Urinary bladder (tissue), 4 donors: ENCODE data around the gene DAAM1. TPM values are rescaled to one million over a fixed set of nuclear protein-coding genes. Genes with fewer than 3 reads are reported as not detected.

Experiments
- DNase-seq: peaks from one replicate; pipeline ENCODE4 v3.0.0-alpha.2; 2015; ENCODE audit errors: extremely low spot score
- H3K27ac ChIP-seq: one replicate; pipeline ENCODE4 v1.5.1; 2013; ENCODE audit warnings: low read depth, mild to moderate bottlenecking, moderate library complexity
- H3K36me3 ChIP-seq: one replicate; pipeline ENCODE4 v1.6.1; 2013; ENCODE audit warnings: mild to moderate bottlenecking, moderate library complexity; ENCODE audit not compliant: insufficient read depth
- H3K4me1 ChIP-seq: one replicate; pipeline ENCODE4 v1.6.1; 2013; ENCODE audit warnings: mild to moderate bottlenecking, moderate library complexity; ENCODE audit not compliant: insufficient read depth
- H3K4me3 ChIP-seq: one replicate; pipeline ENCODE4 v1.5.1; 2013; ENCODE audit warnings: low read depth, low read length
- WGBS: extraction: QIAGEN DNeasy Blood & Tissue Kit; methylation state at CpG from one replicate; pipeline ENCODE4 v1.1.7; 2013; 5-methylcytosine and 5-hydroxymethylcytosine counted together
- polyA plus RNA-seq: library from polyadenylated mRNA; stranded (reverse); fragments of 200-250 nt; gene quantifications from one replicate; pipeline ENCODE4 v1.2.3, GENCODE V29; 2013
- total RNA-seq: library from RNA; depleted of rRNA; stranded (reverse); fragments of >200 nt; gene quantifications from one replicate; pipeline ENCODE4 v1.2.3, GENCODE V29; 2014
- donor health status: healthy with polysubstance abuse.
- donor health status: healthy.

The DAAM1 gene
- total and polyA plus RNA-seq, 2 donors = 24.2 to 85.2 TPM

DNA sequence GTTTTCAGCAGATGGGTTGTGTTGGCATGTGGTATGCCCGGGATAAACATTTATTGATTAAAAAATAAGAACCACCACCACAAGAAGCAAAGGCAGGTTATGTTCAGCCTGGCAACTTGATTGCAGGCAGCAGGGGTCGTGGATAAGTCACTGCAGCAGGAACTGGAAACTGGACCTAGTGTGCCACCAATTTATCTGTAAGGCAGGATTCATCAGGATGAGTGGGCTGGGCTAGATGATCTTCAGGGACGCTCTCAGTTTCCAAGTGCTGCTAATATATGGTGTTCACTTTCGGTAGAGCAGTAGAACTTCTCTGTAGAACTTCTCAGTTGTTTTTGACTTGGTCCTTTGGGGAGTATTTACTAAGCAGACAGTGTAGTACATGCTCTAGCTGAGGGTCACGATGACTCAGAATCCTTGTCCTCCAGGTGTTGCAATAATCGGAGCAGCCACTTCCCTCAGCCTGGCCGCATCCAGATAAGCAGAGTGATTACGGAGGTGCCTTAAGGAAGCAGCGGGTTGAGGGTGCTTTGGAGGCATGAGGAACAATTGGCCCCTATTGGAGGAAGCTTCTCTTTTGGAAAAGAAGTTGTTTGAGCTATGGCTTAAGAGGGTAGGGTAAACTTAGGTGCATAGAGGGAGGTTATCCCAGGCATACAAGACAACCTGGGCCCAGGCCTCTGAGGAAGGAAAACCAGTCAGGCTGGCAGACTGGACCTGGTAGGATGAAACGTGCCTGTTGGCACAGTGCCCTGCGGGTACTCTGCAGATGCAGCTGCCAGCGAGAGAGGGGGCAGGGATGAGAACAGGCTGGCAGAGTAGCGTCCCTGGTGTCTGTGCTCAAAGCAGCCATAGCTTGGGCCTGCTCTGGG is 172.7 kb downstream of the DAAM1 start:
- H3K4me1 ChIP-seq = no peaks in the 10 kb centered on the region
- no peak overlapping the region for H3K27ac ChIP-seq
- no peak overlapping the region for H3K4me3 ChIP-seq
- WGBS = 79% methylated on average over 13 of the region's 13 CpGs
- H3K36me3 ChIP-seq = peaks cover 2% of the 10 kb centered on the region
- DNase-seq = no peak

DNA sequence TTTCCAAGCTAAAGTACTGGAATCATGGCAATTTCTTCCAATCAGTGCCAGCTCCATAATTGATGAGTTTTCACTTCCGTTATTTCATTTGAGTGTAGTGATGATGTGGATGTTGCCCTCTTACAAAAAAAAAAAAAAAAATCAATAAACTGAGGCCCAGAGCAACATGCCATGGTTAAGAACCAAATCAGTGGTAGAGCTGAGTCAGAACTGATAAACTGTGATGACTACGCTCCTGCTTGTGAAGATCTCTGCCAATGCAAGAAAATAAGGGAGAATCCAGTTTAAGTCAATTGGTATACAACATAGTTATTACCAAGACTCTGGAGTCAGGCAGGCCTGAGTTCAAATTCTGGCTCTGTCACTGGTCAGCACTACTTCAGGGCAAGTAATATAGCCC is 174.0 kb downstream of the DAAM1 start:
- no peak for DNase-seq
- WGBS = 90% methylated on average over 2 of the region's 2 CpGs
- Histone ChIP-seq H3K4me1 (no peaks in the 10 kb centered on the region), H3K27ac (no peak overlapping the region), H3K4me3 (no peak overlapping the region), H3K36me3 (peaks cover 3% of the 10 kb centered on the region)

DNA sequence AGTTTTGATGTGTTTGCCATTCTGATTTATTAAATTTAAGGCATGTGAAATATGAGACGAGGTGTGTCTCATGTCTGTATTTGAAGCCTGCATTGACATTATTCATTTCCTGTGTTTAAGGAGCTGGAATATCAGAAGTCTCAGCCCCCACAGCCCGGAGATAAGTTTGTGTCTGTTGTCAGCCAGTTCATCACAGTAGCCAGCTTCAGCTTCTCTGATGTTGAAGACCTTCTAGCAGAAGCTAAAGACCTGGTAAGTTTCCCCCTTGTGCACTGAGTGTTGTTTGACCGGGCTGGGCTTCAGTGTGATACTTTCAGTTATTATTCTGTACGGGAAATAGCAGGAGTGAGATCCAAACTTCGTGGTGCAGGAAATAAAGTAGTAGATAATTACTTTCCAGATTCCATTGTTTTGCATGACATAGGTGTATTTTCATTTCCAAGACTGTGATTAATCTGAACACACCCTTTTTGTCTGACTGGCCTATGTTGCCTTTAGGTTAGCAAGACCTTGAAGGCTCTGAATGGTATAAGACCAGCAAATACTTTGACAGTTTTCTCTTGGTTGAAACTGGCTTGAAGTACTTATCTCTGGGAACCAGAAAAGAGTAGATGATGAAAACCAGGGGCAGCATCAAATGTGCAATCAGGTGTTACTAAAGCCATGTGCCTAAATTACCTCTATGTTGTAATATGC is 175.2 kb downstream of the DAAM1 start:
- 53% methylated on average over 5 of the region's 5 CpGs for WGBS
- DNase-seq = no peak
- Histone ChIP-seq H3K36me3 (peaks cover 3% of the 10 kb centered on the region), H3K27ac (no peak overlapping the region), H3K4me3 (no peak overlapping the region), H3K4me1 (no peaks in the 10 kb centered on the region)

DNA sequence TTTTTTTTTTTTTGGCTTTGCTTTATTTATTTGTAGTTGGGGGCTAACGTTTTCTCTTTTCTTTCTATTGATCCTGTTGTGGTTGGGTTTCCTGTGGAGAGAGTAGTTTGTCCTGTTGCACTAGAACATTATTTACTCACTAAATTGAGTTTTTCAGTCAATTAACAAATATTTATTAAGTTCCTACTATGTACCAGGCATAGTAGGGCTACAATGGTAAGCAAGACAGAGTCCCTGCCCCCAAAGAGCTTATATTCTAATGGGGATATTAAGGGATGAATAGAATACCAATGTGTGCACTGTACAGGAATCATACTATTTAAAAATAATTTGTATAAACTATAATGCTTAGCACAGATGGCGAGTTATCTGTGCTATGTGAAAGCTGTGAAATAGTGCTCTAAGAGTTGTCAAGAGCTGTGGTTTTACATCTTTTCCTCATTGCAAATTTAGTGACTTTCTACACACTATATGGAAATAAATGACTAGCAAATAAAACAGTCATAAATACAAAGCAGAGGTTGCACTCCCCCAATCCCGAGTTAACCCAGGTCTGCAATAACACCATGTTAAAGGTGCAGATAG is 181.8 kb downstream of the DAAM1 start:
- H3K27ac ChIP-seq = no peak overlapping the region
- DNase-seq = no peak
- WGBS = 84% methylated on average over 3 of the region's 3 CpGs
- peaks cover 3% of the 10 kb centered on the region for H3K36me3 ChIP-seq
- H3K4me1 ChIP-seq = no peaks in the 10 kb centered on the region
- H3K4me3 ChIP-seq = no peak overlapping the region

DNA sequence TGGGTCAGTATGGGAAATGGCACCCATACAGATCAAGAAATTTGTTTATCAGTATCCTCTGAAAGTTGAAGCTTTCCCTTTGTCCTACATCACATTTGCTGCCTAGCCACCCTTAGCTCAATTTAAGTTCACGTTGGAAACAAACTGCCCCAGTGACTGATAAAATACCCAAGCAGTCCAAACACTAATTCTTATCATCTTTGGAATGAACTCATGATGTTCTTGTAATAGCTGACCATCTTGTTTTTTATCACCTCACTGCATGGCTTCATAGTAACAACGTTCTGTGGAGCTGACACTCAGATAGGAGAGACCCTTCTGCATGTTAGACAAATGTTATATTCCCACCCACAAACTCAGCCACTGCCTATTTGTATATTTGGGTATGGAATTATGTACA is 183.3 kb downstream of the DAAM1 start:
- Histone ChIP-seq H3K4me1 (no peaks in the 10 kb centered on the region), H3K4me3 (no peak overlapping the region), H3K27ac (no peak overlapping the region), H3K36me3 (peaks cover under 1% of the 10 kb centered on the region)
- no peak for DNase-seq
- 37% methylated on average over 2 of the region's 2 CpGs for WGBS

DNA sequence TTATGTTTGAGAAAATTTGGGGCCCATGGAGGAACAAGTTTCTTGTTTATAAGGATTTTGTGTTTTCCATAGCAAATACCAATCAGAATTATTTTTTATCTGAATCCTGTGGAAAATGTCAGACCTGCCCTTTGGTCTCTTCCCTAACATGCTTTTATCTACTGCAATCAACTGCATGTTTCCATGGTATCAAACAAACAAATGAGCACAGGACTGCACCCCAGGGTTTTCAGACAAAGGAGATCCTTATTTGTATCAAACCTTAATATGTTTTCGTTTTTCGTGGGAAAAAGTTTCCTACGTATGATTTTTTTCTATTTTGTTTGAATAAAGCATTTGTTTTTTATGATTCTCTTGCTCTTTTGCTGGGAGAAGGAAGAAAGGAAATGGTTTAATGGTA is 185.6 kb downstream of the DAAM1 start:
- Histone ChIP-seq H3K36me3 (no peaks in the 10 kb centered on the region), H3K27ac (no peak overlapping the region), H3K4me1 (no peaks in the 10 kb centered on the region), H3K4me3 (no peak overlapping the region)
- 75% methylated on average over 3 of the region's 3 CpGs for WGBS
- DNase-seq = no peak

DNA sequence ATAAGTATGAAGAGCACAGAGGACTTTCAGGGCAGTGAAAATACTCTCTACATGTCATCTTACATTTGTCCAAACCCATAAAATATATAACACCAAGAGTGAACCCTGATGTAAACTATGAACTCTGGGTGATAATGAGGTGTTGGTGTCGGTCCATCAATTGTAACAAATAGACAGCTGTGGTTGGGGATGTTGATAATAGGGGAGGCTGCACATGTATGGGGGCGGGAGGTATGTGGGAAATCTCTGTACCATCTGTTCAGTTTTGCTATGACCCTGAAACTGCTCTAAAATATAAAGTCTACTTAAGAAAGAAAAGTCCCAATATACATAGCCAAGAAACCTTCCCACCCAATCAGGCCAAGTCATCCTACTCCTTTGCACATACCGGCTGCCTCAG is 188.2 kb downstream of the DAAM1 start:
- Histone ChIP-seq H3K27ac (no peak overlapping the region), H3K36me3 (no peaks in the 10 kb centered on the region), H3K4me1 (no peaks in the 10 kb centered on the region), H3K4me3 (no peak overlapping the region)
- 88% methylated on average over 3 of the region's 3 CpGs for WGBS
- DNase-seq = no peak

DNA sequence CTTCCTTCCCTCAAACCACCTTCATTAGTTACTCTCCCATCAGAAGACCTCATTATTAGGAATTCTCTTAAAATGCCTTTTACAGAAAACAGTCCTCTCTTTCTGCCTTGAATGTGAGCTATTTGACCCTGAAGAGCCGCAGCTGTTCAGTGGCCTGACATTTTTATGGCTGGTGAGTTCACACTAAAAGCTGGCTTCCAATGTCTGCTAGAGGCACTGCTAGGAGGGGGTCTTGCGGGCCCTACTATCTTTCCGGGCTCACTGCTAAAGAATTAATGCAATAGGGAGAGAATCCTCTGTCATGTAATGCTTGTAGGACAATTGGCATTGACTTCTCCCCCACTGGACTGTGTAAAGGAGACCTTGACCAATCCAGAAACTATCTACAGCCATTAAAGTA is 189.0 kb downstream of the DAAM1 start:
- 19% methylated on average over 3 of the region's 3 CpGs for WGBS
- Histone ChIP-seq H3K27ac (no peak overlapping the region), H3K4me3 (no peak overlapping the region), H3K4me1 (no peaks in the 10 kb centered on the region), H3K36me3 (no peaks in the 10 kb centered on the region)
- peak; percentile 47 for DNase-seq

DNA sequence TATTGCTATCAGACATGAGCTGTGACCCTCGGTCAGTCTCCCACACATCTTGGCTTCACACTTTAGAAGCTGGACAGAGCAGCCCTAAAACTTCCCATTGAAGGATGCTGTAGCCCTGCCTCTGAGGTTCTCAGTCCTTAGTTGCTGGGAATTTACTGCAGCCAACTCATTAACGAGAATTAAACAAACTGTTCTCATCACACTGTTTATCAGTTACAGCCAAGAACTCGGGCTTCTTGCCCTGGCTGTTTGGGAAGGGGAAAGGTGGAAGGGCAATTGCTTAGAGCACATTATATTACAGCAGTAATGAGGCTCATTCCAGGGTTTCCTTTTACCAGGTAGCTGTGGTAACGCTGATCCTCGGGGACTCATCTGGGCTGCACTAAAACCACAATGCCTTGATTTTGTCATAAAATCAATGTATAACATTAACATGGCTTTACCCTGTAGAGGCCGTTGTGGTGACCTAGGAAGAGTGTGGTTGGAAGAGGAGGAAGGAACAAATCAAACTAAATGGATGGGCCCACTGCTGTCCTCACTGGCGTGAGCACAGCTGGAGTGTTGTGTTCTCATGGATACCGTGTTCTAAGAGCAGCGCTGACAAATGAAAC is 189.6 kb downstream of the DAAM1 start:
- H3K4me1 ChIP-seq = no peaks in the 10 kb centered on the region
- H3K36me3 ChIP-seq = no peaks in the 10 kb centered on the region
- no peak overlapping the region for H3K4me3 ChIP-seq
- DNase-seq = peak; percentile 36
- WGBS = 52% methylated on average over 9 of the region's 9 CpGs
- H3K27ac ChIP-seq = no peak overlapping the region

DNA sequence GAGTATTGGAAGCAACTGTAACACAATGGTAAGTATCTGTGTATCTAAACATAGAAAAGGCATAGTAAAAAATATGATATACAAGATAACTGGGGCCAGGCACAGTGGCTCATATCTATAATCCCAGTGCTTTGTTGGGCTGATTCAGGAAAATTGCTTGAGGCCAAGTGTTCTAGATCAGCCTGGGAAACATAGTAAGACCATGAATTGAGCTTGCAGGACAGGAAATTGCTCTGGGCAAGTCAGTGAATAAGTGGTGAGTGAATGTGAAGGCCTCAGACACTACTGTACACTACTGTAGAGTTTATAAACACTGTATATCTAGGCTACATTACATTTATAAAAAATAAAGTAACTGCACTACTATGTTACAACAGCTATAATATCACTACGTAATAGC is 201.5 kb downstream of the DAAM1 start:
- Histone ChIP-seq H3K27ac (no peak overlapping the region), H3K4me1 (no peaks in the 10 kb centered on the region), H3K36me3 (no peaks in the 10 kb centered on the region), H3K4me3 (no peak overlapping the region)
- no peak for DNase-seq
- WGBS = 99% methylated on average over 1 of the region's 1 CpG

DNA sequence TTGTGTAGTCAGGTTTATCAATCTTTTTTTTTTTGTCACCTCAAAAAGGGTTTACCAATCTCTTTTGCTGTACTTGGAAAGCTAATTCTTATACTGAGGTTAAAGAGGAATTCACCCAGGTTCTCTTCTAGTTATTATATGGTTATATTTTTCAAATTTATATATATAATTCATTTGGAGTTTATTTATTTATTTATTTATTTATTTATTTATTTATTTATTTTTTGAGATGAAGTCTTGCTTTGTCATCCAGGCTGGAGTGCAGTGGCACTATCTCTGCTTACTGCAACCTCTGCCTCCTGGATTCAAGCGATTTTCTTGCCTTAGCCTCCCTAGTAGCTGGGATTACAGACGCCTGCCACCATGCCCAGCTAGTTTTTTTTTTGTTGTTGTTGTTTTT is 202.9 kb downstream of the DAAM1 start:
- Histone ChIP-seq H3K4me3 (no peak overlapping the region), H3K27ac (no peak overlapping the region), H3K36me3 (no peaks in the 10 kb centered on the region), H3K4me1 (no peaks in the 10 kb centered on the region)
- DNase-seq = no peak
- WGBS = 98% methylated on average over 2 of the region's 2 CpGs

DNA sequence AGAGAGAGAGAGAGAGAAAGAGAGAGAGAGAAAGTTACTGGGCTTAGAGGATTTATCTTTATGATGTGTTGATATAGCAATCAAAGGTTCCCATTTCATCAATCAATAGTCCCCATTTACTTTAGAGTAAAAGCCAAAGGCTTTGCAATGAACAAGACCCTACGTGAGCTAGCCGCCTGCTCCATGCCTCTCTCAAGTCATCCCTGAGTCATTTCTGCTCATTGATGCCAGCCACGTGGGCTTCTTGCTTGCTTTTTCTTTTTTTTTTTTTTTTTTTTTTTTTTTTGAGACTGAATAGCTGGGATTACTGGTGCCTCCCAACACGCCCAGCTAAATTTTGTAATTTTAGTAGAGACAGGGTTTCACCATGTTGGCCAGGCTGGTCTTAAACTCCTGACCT is 205.8 kb downstream of the DAAM1 start:
- Histone ChIP-seq H3K4me1 (no peaks in the 10 kb centered on the region), H3K36me3 (no peaks in the 10 kb centered on the region), H3K4me3 (no peak overlapping the region), H3K27ac (no peak overlapping the region)
- whole genome bisulfite sequencing = 93% methylated on average over 4 of the region's 4 CpGs
- no peak for DNase-seq

DNA sequence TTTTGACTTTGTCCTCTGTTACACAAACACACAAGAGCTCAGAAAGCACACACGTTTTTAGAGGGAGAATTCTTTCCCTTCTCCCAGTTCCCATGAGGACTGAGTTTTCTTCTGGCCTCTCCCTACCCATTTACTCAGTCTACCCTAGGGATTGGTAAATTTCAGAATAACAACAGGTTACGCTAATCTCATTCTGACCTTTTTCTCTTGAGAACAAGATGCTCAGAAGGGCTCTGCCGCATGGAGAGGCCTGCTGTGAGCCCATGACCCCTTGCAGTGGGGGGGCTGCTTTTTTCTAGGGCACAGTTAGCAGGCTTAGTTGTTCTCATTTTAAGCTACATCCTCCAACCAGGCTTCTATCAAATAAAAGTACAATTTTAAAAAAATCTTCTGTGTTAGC is 207.2 kb downstream of the DAAM1 start:
- DNase-seq = no peak
- Histone ChIP-seq H3K36me3 (no peaks in the 10 kb centered on the region), H3K27ac (no peak overlapping the region), H3K4me3 (no peak overlapping the region), H3K4me1 (no peaks in the 10 kb centered on the region)
- 79% methylated on average over 3 of the region's 3 CpGs for WGBS

DNA sequence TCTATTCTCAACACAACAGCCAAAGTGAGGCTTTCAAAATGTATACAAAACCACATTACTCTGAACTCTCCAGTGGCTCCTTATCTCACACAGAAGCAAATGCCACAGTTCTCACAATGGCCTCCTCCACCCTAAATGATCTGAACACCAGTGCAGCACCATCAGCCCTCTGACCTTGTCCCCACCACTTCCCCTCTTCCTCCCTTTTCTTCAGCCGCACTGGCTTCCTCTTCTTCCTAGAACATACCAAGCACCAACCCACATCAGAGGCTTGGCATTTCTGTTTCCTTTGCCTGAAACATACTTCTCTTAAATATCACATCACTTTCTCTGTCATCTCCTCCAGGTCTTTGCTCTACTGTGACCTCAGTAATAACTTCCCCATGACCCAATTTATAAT is 210.4 kb downstream of the DAAM1 start:
- Histone ChIP-seq H3K36me3 (no peaks in the 10 kb centered on the region), H3K27ac (no peak overlapping the region), H3K4me1 (no peaks in the 10 kb centered on the region), H3K4me3 (no peak overlapping the region)
- no peak for DNase-seq
- WGBS = 78% methylated on average over 1 of the region's 1 CpG
